Fibroblast of upper back skin (primary cell): ENCODE data around the gene SOWAHD.
"Not testable (repeated sequence)": the region's sequence is repeated elsewhere in the genome, so short reads cannot be mapped to it uniquely, and the experiment has no call there.

ENCODE experiments used
- DNase-seq: peaks from one replicate; pipeline ENCODE4 v3.0.0-alpha.2; 2013

SOWAHD gene

DNA sequence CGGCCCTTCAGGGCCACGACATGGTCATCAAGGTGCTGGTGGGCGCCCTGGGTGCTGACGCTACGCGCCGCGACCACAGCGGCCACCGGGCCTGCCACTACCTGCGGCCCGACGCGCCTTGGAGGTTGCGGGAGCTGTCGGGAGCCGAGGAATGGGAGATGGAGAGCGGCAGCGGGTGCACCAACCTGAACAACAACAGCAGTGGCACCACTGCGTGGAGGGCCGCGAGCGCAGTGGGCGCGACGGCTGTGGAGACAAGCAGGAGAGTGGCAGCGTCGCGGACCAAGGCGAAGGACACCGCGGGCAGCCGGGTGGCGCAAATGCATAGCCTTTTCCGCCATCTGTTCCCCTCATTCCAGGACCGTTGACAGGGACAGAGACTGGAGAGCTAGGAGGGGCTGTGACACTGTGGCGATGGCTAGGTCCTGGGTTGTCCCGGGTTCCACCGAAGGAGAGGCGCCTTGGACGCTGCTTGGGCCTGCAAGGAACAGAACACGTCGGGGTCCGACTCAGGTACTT is 919 bp downstream of the SOWAHD start:
- no peak for DNase-seq

DNA sequence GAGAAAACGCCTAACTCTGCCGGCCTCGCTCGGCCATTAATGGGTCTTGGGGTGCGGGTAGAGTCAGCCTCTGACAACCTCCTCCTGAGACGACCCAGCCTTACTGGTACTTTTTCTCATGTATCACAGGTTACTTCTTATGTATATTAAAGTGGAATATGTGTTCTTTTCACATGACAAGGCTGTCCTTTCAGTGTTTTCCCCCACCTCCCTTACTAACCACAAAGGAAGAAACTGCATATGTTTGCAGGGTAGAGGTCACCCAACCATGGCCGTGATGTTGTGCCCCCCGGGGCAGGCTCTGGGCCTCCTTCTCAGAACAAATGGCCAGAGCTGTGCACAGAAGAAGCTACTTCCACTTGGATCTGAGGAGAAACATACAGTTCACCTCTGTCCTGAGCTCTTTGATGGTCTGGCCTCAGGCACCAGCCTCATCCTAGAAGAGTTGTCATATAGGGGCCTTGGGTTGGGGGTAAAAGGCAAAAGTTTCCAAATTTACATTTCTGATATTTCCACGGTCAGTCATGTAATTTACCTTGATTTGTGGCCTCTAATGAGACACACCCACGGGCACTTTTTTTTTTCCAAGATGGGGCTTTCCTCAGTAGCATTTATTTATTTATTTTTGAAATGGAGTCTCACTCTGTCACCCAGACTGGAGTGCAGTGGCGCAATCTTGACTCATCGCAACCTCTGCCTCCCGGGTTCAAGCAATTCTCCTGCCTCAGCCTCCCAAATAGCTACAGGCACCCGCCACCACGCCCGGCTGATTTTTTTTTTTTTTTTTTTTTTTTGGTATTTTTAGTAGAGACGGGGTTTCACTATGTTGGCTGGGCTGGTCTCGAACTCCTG is 1.9 kb downstream of the SOWAHD start:
- no peak for DNase-seq

DNA sequence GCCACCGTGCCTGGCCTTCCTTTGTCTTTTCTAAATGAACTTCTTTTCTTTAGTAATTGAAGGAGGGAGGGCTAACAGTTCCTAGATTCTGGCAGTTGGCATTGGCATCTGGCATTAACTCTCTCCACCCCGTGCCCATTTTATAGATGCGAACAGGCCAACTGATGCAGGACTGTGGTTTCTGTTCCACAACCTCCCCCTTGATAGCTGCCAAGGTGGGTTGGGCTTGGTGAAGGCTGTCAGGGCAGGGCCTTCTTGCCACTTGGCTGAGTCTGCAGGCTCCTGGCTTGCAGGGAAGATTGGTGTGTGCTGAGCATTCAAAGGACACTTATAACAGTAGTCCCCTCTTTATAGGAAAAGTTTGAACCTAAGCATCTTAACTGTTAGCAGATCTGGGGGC is 4.3 kb downstream of the SOWAHD start:
- DNase-seq: peak; percentile 43

DNA sequence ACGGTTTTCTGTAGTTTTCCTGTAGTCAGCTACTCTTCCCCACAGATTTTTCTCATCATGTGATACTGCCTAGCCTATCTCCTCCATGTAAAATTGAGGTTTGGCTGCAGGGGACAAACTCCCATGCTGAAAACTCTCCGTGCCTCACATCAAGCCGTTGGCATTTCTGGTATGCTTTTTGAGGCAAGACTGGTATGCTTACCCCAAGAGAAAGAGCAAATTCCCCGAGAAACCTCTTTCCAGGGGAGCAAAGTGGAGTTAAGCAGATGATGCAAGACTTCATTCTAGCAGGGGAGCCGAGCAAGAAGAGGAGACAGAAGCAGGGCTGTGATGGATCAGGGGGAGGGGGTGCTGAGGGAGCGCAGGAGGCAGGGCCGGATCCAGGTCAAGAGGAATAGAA is 4.8 kb downstream of the SOWAHD start:
- DNase-seq: peak; percentile 92

DNA sequence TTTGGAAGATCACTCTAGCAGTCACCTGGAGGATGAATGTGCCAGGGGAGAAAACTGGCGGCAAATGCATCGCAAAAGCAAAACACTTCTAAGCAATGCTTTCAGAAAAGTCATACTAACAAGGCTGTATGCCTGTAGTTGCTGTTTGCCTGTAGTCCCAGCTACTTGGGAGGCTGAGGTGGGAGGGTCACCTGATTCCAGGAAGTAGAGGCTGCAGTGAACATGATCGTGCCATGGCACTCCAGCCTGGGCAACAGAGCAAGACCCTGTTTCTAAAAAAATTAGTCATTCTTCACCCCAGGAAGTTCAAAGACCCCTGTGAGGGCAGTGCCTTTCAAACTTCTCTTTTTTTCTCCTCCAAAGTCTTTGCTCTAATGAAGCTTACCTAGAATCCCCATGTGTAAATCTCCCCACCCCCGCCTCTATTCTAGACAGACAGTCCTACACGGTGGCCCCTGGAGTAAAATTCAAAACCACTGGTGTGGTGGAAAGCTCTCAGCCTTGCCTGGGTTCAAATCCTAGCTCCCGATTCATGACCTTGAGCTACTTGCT is 5.5 kb downstream of the SOWAHD start:
- DNase-seq: no peak

DNA sequence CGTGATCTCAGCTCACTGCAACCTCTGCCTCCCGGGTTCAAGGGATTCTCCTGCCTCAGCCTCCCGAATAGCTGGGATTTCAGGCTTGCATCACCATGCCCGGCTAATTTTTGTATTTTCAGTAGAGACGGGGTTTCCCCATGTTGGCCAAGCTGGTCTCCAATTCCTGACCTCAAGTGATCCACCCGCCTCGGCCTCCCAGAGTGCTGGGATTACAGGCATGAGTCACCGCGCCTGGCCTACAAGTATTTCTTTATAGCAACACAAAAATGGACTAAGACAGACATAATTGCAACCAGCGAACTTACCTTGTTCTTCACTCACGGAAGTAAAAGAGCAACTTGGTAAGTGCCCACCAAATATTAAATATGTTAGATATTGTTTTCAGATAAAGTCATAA is 10.0 kb downstream of the SOWAHD start:
- DNase-seq: peak; percentile 24

DNA sequence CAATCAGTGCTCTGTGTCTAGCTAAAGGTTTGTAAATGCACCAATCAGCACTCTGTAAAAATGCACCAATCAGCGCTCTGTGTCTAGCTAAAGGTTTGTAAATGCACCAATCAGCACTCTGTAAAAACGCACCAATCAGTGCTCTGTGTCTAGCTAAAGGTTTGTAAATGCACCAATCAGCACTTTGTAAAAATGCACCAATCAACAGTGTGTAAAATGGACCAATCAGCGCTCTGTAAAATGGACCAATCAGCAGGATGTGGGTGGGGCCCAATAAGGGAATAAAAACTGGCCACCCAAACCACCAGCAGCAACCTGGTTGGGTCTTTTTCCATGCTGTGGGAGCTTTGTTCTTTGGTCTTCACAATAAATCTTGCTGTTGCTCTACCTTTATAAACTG is 11.0 kb downstream of the SOWAHD start:
- DNase-seq: not testable (repeated sequence)

DNA sequence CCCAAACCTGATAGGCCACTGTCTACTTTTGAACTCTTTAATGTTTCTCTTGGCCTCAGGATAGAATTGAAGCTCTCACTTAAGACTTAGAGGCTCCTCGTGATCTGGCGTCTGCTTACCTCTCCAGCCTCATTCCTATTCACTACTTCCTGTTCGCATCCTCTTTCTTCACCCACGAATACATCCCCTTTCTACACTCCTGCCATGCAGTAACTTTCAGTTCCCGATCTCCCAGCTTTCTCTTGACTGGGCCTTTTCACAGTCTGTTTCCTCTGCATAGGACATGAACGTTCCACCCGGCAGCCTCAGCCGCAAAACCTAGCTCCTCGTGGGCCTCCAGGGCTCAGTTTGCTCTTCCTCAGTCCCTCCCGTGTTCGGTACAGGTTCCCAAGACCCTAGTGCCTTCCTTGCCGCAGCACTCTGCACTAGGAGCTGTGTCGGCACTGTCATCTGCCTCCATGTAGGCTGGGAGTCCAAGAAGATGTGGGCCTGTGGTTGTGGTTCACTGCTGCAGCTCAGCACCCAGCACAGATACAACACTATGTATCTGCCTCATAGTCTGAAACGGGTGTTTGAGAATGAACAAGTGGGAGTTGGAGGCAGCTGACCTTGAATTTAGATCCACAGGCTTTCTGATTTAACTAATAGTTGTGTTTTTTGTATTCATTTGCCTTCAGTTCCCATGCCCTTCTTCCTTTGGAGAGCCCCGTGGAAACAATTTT is 17.3 kb downstream of the SOWAHD start:
- no peak for DNase-seq

DNA sequence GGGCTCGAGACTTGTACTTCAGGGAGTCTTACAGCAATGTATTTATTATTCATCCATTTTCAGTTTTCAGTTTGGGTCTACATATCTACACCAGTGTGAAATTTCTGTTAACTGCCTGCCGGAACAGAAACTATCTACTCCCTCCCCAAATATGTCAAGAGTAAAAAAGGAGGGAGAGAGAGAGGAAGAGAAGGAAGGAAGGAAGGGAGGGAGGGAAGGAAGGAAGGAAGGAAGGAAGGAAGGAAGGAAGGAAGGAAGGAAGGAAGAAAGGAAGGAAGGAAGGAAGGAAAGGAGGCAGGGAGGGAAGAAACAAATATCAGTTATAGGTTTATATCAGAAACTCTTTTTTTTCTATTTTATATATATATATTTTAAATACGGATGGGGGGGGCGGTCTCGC is 20.4 kb downstream of the SOWAHD start:
- DNase-seq: no peak

DNA sequence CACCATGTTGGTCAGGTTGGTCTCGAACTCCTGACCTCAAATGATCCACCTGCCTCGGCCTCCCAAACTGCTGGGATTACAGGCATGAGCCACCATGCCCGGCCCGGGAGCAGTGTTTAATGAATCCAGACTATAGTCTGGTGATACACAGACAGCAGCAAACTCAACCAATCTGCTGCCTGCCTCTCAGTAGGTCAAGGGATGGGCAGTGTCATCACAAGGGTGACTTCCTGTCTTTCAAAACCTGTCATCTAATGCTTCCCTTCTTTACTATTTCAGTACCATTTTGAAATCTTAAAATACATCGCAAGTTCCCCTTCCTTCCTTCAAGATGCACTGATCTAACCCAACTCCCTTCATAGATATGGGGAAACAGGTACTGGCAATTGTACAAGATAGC is 24.6 kb downstream of the SOWAHD start:
- DNase-seq: no peak

DNA sequence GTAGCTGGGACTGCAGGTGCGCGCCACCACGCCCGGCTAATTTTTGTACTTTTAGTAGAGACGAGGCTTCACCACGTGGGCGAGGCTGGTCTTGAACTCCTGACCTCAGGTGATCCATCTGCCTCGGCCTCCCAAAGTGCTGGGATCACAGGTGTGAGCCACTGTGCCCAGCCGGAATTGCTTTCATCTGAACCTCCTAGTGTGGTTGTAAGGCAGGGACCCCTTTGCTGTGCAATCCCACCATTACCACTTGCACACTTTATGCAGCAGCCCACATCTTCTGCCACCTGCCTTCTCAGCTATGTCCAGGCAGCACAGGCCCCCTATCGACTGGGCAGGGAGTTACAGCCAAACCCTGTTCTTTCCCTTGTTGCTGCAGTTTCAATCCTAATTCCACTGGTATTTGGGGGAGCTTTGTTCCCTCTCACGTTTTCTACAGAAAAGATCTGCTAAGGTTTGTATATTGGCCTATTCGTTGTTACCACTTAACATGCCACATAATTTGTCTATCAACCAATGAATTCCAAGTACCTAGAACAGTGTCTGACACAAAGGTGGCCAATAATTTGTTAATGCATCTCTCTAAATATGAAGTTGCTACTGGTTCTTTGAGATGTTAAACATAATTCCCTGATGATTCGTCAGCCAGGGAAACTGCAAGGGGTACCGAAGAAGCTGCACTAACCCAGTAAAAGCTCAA is 26.5 kb downstream of the SOWAHD start:
- peak; percentile 18 for DNase-seq

DNA sequence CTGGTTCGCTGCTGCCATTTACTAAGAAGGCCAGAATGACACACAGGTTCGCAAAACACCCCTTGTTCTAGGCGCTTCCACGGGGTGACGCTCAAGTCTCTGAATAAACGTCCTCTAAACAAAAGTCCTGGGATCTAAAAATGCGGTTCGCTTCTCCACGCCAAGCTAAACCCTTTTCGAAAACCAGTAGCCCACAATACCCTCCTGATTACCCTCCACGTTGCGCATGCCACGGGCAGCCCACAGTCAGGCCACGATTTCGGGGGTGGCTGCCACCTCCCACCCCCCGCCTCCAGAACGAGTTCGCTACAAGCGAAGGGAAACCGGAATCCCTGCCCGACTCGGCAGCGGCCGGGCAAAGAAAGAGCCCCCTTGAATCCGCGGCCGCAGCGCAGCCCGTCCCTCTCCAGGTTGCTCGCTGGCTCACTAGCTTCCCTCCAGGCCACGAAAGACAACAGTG is 32.6 kb downstream of the SOWAHD start:
- DNase-seq: peak; percentile 18

DNA sequence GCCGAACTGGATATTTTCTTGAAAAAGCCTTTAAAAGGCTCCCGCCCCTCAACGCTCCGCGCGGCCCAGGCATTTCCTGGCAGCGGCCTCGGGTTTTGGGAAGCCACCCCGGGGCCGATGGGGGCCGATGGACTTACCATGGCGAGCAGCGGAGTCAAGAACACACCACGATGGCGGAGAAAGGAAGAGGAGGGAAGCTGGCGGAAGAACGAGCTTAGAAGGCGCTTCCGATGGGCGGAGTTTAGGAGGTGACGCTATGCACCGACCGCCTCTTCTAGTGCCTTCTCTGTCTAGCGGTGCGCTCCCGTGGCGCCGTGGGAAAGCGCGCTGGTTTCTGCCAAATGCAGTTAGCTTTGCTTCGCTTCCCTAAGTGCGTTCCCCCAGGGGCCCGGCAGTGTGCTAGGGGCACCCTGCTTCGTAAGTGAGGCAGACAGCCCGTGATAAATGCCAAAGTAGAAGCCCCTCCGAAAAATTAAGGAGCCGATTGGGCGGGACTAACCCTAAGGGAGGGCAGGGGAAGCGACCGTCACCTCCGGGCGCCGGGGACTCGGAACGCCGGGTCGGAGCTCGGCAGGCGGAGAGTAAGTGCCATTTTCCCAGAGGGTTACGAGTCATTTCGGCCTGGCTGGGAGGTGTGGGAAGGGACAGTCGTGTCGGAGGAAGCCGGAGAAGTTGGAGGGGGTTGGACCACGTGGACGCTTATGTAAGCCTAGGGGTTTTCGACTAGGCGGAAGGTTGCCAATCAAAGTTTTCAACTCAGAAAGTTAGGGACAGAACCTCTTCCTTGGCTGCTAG is 33.2 kb downstream of the SOWAHD start, which contains the start of gene RPL39:
Gene RPL39 (minus strand): TSS at position 194 of the 795 bp plus-strand sequence. CDS start 54 bp downstream, at position 140.
- peak; percentile 88 for DNase-seq

DNA sequence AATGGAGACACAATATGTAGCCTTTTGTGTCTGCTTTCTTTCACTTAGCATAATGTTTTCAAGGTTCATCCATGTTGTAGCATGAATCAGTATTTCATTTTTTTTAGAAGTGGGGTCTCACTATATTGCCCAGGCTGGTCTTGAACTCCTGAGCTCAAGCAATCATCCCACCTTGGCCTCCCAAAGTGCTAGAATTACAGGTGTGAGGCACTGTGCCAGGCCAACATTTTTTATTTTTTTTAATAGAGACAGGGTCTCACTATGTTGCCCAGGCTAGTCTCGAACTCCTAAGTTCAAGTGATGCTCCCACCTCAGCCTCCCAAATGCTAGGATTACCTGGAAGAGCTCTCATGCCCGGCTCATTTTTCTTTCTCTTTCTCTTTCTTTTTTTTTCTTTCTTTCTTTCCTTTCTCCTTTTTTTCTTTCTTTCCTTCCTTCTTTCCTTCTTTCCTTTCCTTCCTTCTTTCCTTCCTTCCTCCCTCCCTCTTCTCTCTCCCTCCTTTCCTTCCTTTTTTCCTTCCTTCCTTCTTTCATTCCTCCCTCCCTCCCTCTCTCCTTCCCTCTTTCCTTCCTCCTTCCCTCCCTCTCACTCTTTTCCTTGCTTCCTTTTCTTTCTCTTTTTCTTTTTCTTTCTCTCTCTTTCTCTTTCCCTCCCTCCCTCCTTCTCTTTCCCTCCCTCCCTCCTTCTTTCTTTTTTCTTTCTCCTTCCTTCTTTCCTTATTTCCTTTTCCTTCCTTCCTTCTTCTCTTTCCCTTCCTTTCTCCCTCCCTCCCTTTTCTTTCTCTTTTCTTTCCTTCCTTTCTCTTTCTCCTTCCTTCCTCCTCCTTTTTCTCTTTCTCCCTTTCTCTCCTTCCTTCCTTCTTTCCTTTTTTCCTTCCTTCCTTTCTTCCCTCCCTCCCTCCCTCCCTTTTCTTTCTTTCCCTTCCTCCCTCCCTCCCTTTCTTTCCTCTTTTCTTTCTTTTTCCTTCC is 43.1 kb downstream of the SOWAHD start:
- DNase-seq: no peak

DNA sequence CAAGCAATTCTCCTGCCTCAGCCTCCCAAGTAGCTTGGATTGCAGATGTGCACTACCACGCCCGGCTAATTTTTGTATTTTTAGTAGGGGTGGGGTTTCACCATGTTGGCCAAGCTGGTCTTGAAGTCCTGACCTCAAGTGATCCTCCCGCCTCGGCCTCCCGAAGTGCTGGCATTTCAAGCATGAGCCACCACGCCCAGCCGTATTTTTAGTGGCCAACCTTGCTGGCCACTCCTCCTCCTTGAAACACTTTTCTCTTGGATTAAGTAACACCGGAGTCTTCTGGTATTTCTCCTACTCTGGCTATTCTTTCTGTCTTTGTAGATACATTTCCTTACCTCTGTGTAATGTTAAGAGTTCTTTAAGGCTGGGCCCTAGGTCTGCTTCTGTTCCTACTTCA is 44.2 kb downstream of the SOWAHD start:
- DNase-seq: no peak

DNA sequence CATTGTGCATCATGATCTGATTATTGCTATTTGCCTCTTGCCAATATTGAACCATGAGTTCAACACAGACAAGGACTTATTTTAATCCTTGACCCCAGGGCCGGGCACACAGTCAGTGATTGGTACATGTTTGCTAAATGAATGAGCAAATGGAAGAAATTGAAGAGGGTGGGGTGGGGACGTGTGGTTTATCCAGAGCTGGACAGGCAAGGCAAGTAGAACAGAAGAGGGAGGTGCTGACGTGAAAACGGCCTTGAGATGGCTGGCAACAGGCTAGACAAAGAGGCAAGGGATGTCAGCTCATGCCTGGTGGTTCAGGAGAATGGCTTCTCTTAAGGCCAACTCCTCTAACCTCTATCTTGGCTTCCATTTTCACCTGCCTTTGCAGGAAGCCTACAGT is 50.1 kb downstream of the SOWAHD start:
- not testable (repeated sequence) for DNase-seq

DNA sequence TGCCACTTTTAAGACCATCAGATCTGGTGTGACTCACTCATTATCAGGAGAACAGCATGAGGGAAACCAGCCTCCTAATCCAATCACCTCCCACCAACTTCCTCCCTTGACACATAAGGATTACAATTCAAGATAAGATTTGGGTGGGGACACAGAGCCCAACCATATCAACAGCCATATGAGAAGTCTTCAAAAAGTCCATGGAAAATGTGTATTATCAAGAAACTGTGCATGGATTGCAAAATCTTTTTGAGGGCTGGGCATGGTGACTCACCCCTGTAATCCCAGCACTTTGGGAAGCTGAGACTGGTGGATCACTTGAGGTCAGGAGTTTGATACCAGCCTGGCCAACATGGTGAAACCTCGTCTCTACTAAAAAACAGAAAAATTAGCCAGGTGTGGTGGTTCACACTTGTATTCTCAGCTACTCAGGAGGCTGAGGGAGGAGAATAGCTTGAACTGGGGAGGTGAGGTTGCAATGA is 50.8 kb downstream of the SOWAHD start:
- DNase-seq: no peak
